ENCODE data around the gene TRPM3. TPM values are rescaled to one million over a fixed set of nuclear protein-coding genes. Genes with fewer than 3 reads are reported as not detected.

TRPM3 gene
- total RNA-seq, 4 donors from 2014 or later, result 5.2 to 8.1 (median 7.3) TPM

DNA sequence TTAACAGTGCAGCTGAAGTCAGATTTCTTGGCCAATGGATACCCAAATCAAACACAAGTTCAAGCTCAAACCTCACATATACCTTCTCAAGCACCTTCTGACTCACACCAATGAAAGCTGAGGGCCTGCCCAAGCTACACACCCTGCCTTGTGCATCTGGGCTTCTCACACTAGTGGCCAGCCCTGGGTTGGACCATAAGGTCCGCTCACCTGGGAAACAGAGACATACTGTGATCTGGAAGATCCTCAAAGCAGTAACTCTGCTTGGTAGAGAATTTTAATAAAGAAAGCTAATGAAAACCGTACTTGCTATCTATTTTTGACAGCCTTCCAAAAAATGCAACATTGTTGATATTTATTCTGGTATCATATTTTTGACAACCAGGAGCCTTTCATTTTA is 7.4 kb upstream of the TRPM3 start:
- Histone ChIP-seq H3K4me1 (no peaks in the 10 kb centered on the region), H3K27me3 (no peaks in the 10 kb centered on the region), H3K36me3 (no peaks in the 10 kb centered on the region), H3K4me3 (no peak overlapping the region), H3K9me3 (no peaks in the 10 kb centered on the region), H3K27ac (no peak overlapping the region)
- DNase-seq (ENCODE audit: low spot score in 2 of 2), result no peak
- no peak for TF ChIP-seq EP300 (IDR thresholded peaks at IDR 0.05)
- TF ChIP-seq, protein P1, sequence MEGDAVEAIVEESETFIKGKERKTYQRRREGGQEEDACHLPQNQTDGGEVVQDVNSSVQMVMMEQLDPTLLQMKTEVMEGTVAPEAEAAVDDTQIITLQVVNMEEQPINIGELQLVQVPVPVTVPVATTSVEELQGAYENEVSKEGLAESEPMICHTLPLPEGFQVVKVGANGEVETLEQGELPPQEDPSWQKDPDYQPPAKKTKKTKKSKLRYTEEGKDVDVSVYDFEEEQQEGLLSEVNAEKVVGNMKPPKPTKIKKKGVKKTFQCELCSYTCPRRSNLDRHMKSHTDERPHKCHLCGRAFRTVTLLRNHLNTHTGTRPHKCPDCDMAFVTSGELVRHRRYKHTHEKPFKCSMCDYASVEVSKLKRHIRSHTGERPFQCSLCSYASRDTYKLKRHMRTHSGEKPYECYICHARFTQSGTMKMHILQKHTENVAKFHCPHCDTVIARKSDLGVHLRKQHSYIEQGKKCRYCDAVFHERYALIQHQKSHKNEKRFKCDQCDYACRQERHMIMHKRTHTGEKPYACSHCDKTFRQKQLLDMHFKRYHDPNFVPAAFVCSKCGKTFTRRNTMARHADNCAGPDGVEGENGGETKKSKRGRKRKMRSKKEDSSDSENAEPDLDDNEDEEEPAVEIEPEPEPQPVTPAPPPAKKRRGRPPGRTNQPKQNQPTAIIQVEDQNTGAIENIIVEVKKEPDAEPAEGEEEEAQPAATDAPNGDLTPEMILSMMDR (IDR thresholded peaks at IDR 0.05), result no peak
- TF ChIP-seq POLR2A (IDR thresholded peaks at IDR 0.05), result no peak
- WGBS, 2 donors, result 72 to 75% methylated on average over 2 of the region's 2 CpGs

DNA sequence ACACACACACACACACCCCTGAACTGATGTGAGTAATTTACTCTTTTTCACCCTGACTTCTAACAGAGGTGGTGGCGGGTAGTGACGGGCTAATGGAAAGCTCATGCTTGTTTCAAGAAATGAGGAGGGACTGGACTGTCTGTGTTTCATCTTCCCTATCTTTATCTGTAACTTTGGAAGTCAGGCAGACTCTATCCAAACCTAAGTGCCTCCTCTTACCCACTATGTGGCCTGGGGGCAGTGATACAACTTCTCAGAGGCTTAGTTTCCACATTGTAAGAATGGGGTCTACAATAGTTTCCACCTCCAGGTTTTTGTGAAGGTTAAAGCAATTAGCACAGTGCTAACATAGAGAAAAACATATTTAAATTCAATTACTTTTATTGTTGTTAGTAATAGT is 5.9 kb upstream of the TRPM3 start:
- peaks cover 0 to 7% of the 10 kb centered on the region in 2 donors for H3K27me3 ChIP-seq
- no peak overlapping the region for H3K27ac ChIP-seq
- 84 to 92% methylated on average over 2 of the region's 2 CpGs for WGBS, 2 donors
- H3K36me3 ChIP-seq, result no peaks in the 10 kb centered on the region
- no peak overlapping the region for H3K4me3 ChIP-seq
- TF ChIP-seq EP300 (IDR thresholded peaks at IDR 0.05) (no peak), POLR2A (IDR thresholded peaks at IDR 0.05) (no peak)
- TF ChIP-seq, protein P1 (IDR thresholded peaks at IDR 0.05), result no peak
- DNase-seq (ENCODE audit: low spot score in 2 of 2), result no peak
- no peaks in the 10 kb centered on the region for H3K4me1 ChIP-seq
- no peaks in the 10 kb centered on the region for H3K9me3 ChIP-seq

DNA sequence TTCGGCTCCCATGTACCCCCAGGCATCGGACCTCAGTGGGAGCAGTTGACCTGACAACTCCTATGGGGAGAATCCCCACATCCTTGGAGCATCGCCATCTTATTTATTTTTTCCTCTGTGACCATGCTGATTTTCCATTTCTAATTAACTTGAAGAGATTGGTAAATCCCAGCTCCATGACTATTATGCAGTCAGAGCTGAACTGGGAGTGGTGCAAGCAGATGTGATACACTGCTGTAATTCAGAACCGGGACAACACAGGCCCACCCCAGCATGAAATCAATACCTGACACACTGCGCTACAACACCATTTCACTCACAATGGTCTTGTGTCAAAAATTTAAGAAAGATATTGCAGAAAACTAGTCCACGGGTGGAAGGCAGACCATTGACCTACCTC is 1.0 kb upstream of the TRPM3 start:
- no peak for DNase-seq (ENCODE audit: low spot score in 2 of 2)
- no peaks in the 10 kb centered on the region for H3K36me3 ChIP-seq
- TF ChIP-seq EP300 (IDR thresholded peaks at IDR 0.05) (no peak), POLR2A (IDR thresholded peaks at IDR 0.05) (no peak)
- TF ChIP-seq, protein P1 (IDR thresholded peaks at IDR 0.05), result no peak
- H3K27me3 ChIP-seq, result peaks cover 0 to 21% of the 10 kb centered on the region in 2 donors
- H3K9me3 ChIP-seq, result no peaks in the 10 kb centered on the region
- H3K27ac ChIP-seq, result no peak overlapping the region
- peaks cover 0 to 13% (median 0%) of the 10 kb centered on the region in 4 donors for H3K4me1 ChIP-seq
- no peak overlapping the region for H3K4me3 ChIP-seq
- 73 to 76% methylated on average over 6 of the region's 6 CpGs for WGBS, 2 donors

DNA sequence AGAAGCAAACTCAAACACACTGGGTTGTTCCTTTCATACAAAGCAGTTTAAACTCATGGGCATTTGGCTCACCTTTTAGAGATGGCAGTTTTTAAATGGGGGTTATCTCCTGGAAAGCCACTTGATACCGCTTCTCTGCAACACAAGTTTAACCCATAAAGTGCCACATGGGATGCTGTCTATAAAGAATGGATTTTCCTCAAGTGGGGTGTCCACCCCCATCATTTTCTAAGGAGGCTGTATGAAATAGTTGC is 528 bp upstream of the TRPM3 start:
- Histone ChIP-seq H3K4me3 (peak overlapping the region in 1 of 4 donors; percentile 38), H3K27ac (no peak overlapping the region), H3K4me1 (peaks cover 0 to 13% (median 0%) of the 10 kb centered on the region in 4 donors), H3K27me3 (peaks cover 0 to 21% of the 10 kb centered on the region in 2 donors), H3K36me3 (no peaks in the 10 kb centered on the region), H3K9me3 (no peaks in the 10 kb centered on the region)
- 0 to 5% methylated on average over 1 of the region's 1 CpG for whole genome bisulfite sequencing, 2 donors
- TF ChIP-seq POLR2A (IDR thresholded peaks at IDR 0.05), result no peak
- no peak for DNase-seq (ENCODE audit: low spot score in 2 of 2)

DNA sequence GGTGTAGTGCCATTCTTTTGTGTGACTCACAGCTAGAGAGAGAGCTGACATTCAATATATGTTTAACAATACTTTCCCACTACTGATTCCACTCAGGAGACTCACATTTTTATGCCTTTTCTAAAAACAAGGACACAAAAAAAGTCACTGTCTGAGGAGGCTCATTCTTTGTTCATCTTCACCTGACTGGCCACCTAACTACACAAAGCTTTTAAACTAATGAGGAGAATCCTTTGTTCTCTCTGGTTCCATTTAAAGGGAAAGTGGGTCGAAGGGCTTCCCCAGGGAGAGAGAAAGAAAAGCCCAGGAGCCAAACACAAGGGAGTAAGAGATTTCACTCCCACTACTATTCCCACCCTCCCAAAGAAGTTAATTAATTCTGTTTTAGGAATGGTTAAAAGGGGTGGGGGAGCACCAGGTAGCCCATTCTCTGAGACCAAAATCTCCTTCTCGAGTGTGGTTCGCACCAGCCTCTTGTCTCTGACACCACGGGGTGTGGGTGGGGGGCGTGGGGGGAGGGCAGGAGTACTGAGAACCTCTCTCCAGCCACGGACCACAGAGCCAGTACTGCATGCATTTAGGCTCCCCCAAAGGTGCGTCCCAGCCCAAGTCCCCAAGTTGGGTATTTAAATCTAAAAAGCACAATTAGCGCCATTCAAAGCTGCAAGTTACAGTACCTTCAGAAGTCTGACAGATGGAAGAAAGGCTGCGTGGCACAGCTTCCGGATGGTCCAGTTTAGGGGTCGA is 747 bp downstream of the TRPM3 start:
- H3K27ac ChIP-seq, result no peak overlapping the region
- 13 to 15% methylated on average over 11 of the region's 11 CpGs for WGBS, 2 donors
- H3K36me3 ChIP-seq, result no peaks in the 10 kb centered on the region
- TF ChIP-seq, protein P1 (IDR thresholded peaks at IDR 0.05), result no peak
- TF ChIP-seq EP300 (IDR thresholded peaks at IDR 0.05) (no peak), POLR2A (IDR thresholded peaks at IDR 0.05) (no peak)
- no peaks in the 10 kb centered on the region for H3K9me3 ChIP-seq
- no peak for DNase-seq (ENCODE audit: low spot score in 2 of 2)
- H3K4me3 ChIP-seq, result no peak overlapping the region
- H3K4me1 ChIP-seq, result peaks cover 0 to 13% (median 0%) of the 10 kb centered on the region in 4 donors
- H3K27me3 ChIP-seq, result peaks cover 0 to 21% of the 10 kb centered on the region in 2 donors
